GM23338 (cell line): Measurements from ENCODE around the gene RRN3.

Experiments
- CREB1 ChIP-seq: fragments of 250-450 bp; sonication (Bioruptor Pico); IDR thresholded peaks from 2 replicates; pipeline ENCODE4 v1.5.0; 2020; ENCODE audit warnings: low read depth, mild to moderate bottlenecking, moderate library complexity
- ETS1 ChIP-seq: IDR thresholded peaks from 2 replicates; pipeline ENCODE4 v1.6.1; 2016; ENCODE audit warnings: antibody characterized with exemption
- EZH2 ChIP-seq: fragments of 200-600 bp; sonication (generic); IDR thresholded peaks from one replicate; pipeline ENCODE4 v1.8.0; 2017; ENCODE audit warnings: antibody characterized with exemption, mild to moderate bottlenecking, low read depth; ENCODE audit not compliant: unreplicated experiment
- EZH2phosphoT487 ChIP-seq: fragments of 200-600 bp; sonication (generic); IDR thresholded peaks from one replicate; pipeline ENCODE4 v1.8.1; 2018; ENCODE audit warnings: antibody characterized with exemption; ENCODE audit not compliant: unreplicated experiment
- JUNB ChIP-seq: IDR thresholded peaks from one replicate; pipeline ENCODE4 v1.6.1; 2016; ENCODE audit warnings: antibody characterized with exemption; ENCODE audit not compliant: unreplicated experiment
- NANOG ChIP-seq: IDR thresholded peaks from 2 replicates; pipeline ENCODE4 v1.6.1; 2016; ENCODE audit warnings: antibody characterized with exemption, borderline replicate concordance
- POLR2AphosphoS5 ChIP-seq: IDR thresholded peaks from 2 replicates; pipeline ENCODE4 v1.6.1; 2016; ENCODE audit warnings: antibody characterized with exemption, low read depth
- REST ChIP-seq: IDR thresholded peaks from one replicate; pipeline ENCODE4 v1.6.1; 2018; ENCODE audit warnings: antibody characterized with exemption; ENCODE audit not compliant: unreplicated experiment
- STAT1 ChIP-seq: IDR thresholded peaks from one replicate; pipeline ENCODE4 v1.6.1; 2016; ENCODE audit warnings: antibody characterized with exemption; ENCODE audit not compliant: unreplicated experiment
- ZNF331 ChIP-seq: fragments of 250-450 bp; sonication (Bioruptor Pico); IDR thresholded peaks from 2 replicates; pipeline ENCODE4 v1.5.0; 2020; ENCODE audit warnings: low read depth, mild to moderate bottlenecking, moderate library complexity
- TF ChIP-seq, protein P1 (sequence below), 2 experiments: fragments of 200-600 bp in 1 of 2; sonication (generic) in 1 of 2; conservative IDR thresholded peaks; 2 replicates each; pipeline versions ENCODE4 v1.5.1 to v1.6.1; 2016 to 2017; ENCODE audit warnings: antibody characterized with exemption in 2 of 2, low read depth in 2 of 2, mild to moderate bottlenecking in 2 of 2, moderate library complexity in 1 of 2

DNA sequence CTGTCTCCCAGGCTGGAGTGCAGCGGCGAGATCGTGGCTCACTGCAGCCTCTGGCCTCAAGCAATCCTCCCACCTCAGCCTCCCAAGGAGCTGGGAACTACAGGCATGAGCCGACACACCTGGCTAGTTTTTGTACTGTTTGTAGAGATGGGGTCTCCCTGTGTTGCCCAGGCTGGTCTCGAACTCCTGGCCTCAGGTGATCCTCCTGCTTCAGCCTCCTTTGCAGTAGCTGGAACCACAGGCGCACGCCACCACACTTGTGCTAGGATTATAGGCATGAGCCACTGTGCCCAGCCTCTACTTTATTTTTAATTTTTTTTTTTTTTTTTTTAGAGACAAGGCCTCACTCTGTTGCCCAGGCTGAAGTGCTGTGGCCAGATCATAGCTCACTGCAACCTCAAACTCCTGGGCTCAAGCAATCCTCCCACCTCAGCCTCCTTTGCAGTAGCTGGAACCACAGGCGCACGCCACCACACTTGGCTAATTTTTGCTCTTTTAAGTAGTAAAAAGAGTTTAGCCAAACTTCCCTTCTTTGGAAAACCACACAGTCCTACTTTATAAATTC lies 42.6 kb downstream of the RRN3 start:
- TF ChIP-seq, protein P1, sequence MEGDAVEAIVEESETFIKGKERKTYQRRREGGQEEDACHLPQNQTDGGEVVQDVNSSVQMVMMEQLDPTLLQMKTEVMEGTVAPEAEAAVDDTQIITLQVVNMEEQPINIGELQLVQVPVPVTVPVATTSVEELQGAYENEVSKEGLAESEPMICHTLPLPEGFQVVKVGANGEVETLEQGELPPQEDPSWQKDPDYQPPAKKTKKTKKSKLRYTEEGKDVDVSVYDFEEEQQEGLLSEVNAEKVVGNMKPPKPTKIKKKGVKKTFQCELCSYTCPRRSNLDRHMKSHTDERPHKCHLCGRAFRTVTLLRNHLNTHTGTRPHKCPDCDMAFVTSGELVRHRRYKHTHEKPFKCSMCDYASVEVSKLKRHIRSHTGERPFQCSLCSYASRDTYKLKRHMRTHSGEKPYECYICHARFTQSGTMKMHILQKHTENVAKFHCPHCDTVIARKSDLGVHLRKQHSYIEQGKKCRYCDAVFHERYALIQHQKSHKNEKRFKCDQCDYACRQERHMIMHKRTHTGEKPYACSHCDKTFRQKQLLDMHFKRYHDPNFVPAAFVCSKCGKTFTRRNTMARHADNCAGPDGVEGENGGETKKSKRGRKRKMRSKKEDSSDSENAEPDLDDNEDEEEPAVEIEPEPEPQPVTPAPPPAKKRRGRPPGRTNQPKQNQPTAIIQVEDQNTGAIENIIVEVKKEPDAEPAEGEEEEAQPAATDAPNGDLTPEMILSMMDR (conservative IDR thresholded peaks at IDR 0.05; ENCODE audit: low read depth in 2 of 2), result no peak
- TF ChIP-seq EZH2 (no peak), JUNB (no peak), REST (no peak), CREB1 (CRISPR knock-in tag) (no peak), EZH2phosphoT487 (no peak), POLR2AphosphoS5 (no peak), STAT1 (no peak), ZNF331 (CRISPR knock-in tag) (no peak), ETS1 (no peak), NANOG (no peak)
